Keratinocyte (primary cell): ENCODE data around the gene TNRC6A. TPM values are rescaled to one million over a fixed set of nuclear protein-coding genes. Genes with fewer than 3 reads are reported as not detected.

Experiments used
- DNase-seq: peaks from one replicate; pipeline ENCODE4 v3.0.0-alpha.2; 2011; ENCODE audit warnings: low read depth, missing footprints, low spot score
- FAIRE-seq: peaks from 2 replicates; lab custom pipeline; 2011; peaks lifted over from hg19 to GRCh38; lab: Jason Lieb, UNC
- H2AFZ ChIP-seq: 2 replicates; pipeline ENCODE4 v1.6.0; 2012; ENCODE audit warnings: low read length, control low read depth, inconsistent platforms; ENCODE audit not compliant: control insufficient read depth
- H3K27ac ChIP-seq: 2 replicates; pipeline ENCODE4 v1.5.1; 2011; ENCODE audit warnings: low read length; ENCODE audit not compliant: control insufficient read depth, insufficient read depth
- H3K27me3 ChIP-seq: 3 replicates; pipeline ENCODE4 v1.6.0; 2011; ENCODE audit warnings: low read length; ENCODE audit not compliant: control insufficient read depth, insufficient read depth; ENCODE audit errors: extremely low read depth
- H3K36me3 ChIP-seq, 2 experiments: 2 replicates in 1 of 2; 3 replicates in 1 of 2; pipeline ENCODE4 v1.5.1; 2011; ENCODE audit warnings: low read length in 2 of 2, mild to moderate bottlenecking in 1 of 2; ENCODE audit not compliant: control insufficient read depth in 2 of 2, insufficient read depth in 2 of 2; ENCODE audit errors: extremely low read depth in 1 of 2
- H3K4me1 ChIP-seq: 3 replicates; pipeline ENCODE4 v1.5.1; 2011; ENCODE audit warnings: low read length; ENCODE audit not compliant: control insufficient read depth, insufficient read depth; ENCODE audit errors: extremely low read depth
- H3K4me2 ChIP-seq: 3 replicates; pipeline ENCODE4 v1.6.0; 2011; ENCODE audit warnings: low read depth, low read length; ENCODE audit not compliant: control insufficient read depth, insufficient read depth; ENCODE audit errors: extremely low read depth
- H3K4me3 ChIP-seq, 3 experiments: fragments of 200-600 bp in 1 of 3; sonication (generic) in 1 of 3; 2 replicates in 2 of 3; 3 replicates in 1 of 3; pipeline ENCODE4 v1.5.1; 2011 to 2016; ENCODE audit warnings: low read length in 3 of 3, mild to moderate bottlenecking in 3 of 3, control low read depth in 2 of 3, inconsistent platforms in 1 of 3, low read depth in 1 of 3, mixed read lengths in 1 of 3, mixed run types in 1 of 3, moderate library complexity in 1 of 3; ENCODE audit not compliant: control insufficient read depth in 2 of 3, insufficient read depth in 2 of 3; ENCODE audit errors: extremely low read depth in 1 of 3
- H3K79me2 ChIP-seq: 2 replicates; pipeline ENCODE4 v1.6.0; 2012; ENCODE audit warnings: low read length; ENCODE audit not compliant: control insufficient read depth, insufficient read depth
- H3K9ac ChIP-seq: 3 replicates; pipeline ENCODE4 v1.6.0; 2011; ENCODE audit warnings: low read length; ENCODE audit not compliant: control insufficient read depth, insufficient read depth; ENCODE audit errors: extremely low read depth
- H3K9me1 ChIP-seq: 3 replicates; pipeline ENCODE4 v1.6.0; 2011; ENCODE audit warnings: low read length; ENCODE audit not compliant: control insufficient read depth, insufficient read depth; ENCODE audit errors: extremely low read depth
- H3K9me3 ChIP-seq: 2 replicates; pipeline ENCODE4 v1.5.1; 2012; ENCODE audit warnings: low read depth, low read length; ENCODE audit not compliant: control insufficient read depth
- H4K20me1 ChIP-seq: 3 replicates; pipeline ENCODE4 v1.6.0; 2011; ENCODE audit warnings: low read length; ENCODE audit not compliant: control insufficient read depth, insufficient read depth; ENCODE audit errors: extremely low read depth
- EZH2 ChIP-seq: IDR thresholded peaks from one replicate; pipeline ENCODE4 v1.6.1; 2012; ENCODE audit warnings: inconsistent platforms, mild to moderate bottlenecking, low read length, moderate library complexity
- dilution Hi-C: fragments of 300-500 bp; cut with MboI; formaldehyde crosslinking; loops from one replicate; pipeline ENCODE4 v1.7.0; 2020; ENCODE audit warnings: low sequenced_read_pairs; ENCODE audit not compliant: extremely low pct_ligation_motif_present
- polyA plus RNA-seq, 5 experiments: library from polyadenylated mRNA; depleted of rRNA in 3 of 5; stranded (reverse) in 3 of 5; stranded (forward) in 1 of 5; unstranded in 1 of 5; fragments of >200 nt; gene quantifications; 1 replicate in 1 of 5; 2 replicates in 3 of 5; 3 replicates in 1 of 5; pipeline versions ENCODE4 v1.2.1 to v1.2.3, GENCODE V29; 2011 to 2012; ENCODE audit warnings: missing spikeins in 2 of 5, low read depth in 1 of 5, low replicate concordance in 1 of 5
- TF ChIP-seq, protein P1 (sequence below), 3 experiments: IDR thresholded peaks in 1 of 3; conservative IDR thresholded peaks in 1 of 3; optimal IDR thresholded peaks in 1 of 3; 2 replicates in 2 of 3; 3 replicates in 1 of 3; pipeline versions ENCODE3 to v1.5.1; 2011; ENCODE audit warnings: low read length in 3 of 3, mild to moderate bottlenecking in 3 of 3, moderate library complexity in 2 of 3, control low read depth in 1 of 3, inconsistent platforms in 1 of 3; ENCODE audit not compliant: insufficient read depth in 2 of 3; ENCODE audit errors: extremely low read depth in 1 of 3

TNRC6A gene
- polyA plus RNA-seq, 1 donor (not counting 4 experiments of a cell fraction or from before 2014, with no cell fraction given), result 23.3 TPM

GRCh38 chr16:24692854-24693253, 36.6 kb upstream of the TNRC6A start:
- FAIRE-seq, result no peak
- DNase-seq, result no peak
- TF ChIP-seq EZH2, result no peak
- TF ChIP-seq, protein P1, sequence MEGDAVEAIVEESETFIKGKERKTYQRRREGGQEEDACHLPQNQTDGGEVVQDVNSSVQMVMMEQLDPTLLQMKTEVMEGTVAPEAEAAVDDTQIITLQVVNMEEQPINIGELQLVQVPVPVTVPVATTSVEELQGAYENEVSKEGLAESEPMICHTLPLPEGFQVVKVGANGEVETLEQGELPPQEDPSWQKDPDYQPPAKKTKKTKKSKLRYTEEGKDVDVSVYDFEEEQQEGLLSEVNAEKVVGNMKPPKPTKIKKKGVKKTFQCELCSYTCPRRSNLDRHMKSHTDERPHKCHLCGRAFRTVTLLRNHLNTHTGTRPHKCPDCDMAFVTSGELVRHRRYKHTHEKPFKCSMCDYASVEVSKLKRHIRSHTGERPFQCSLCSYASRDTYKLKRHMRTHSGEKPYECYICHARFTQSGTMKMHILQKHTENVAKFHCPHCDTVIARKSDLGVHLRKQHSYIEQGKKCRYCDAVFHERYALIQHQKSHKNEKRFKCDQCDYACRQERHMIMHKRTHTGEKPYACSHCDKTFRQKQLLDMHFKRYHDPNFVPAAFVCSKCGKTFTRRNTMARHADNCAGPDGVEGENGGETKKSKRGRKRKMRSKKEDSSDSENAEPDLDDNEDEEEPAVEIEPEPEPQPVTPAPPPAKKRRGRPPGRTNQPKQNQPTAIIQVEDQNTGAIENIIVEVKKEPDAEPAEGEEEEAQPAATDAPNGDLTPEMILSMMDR (optimal IDR thresholded peaks at IDR 0.05 in 1 of 3, IDR thresholded peaks at IDR 0.05 in 1 of 3, conservative IDR thresholded peaks at IDR 0.05 in 1 of 3; ENCODE audit: extremely low read depth in 1 of 3, insufficient read depth in 2 of 3, low read length in 3 of 3), result no peak
- Histone ChIP-seq H3K4me3 (no peak overlapping the region), H3K27me3 (no peaks in the 10 kb centered on the region), H3K9me1 (no peaks in the 10 kb centered on the region), H3K4me2 (no peak overlapping the region), H3K4me1 (no peaks in the 10 kb centered on the region), H3K9ac (no peak overlapping the region), H3K79me2 (no peaks in the 10 kb centered on the region), H2AFZ (no peak overlapping the region), H3K27ac (no peak overlapping the region), H4K20me1 (no peaks in the 10 kb centered on the region), H3K36me3 (no peaks in the 10 kb centered on the region), H3K9me3 (no peaks in the 10 kb centered on the region)
- dilution Hi-C loops, result no loop called here

DNA sequence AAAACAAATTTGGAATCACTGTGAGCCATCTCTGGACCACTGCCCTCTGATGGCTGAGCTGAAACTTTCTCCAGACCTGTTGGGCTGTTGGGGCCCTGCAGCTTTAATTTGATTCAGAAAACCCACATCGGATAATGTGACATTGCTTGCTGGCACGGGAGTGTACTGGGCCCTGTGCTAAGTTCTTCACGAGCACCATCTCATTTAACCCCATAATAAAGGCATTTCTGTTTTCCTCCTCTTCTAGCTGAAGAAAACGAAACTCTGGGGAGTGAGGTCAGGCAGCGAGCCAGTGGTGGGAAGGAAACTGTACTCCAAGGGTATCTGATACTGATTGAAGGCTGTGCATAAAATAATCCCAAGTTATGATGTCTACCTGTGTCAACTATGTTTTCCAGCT, 34.5 kb upstream of the TNRC6A start:
- Histone ChIP-seq H2AFZ (no peak overlapping the region), H3K27me3 (no peaks in the 10 kb centered on the region), H3K9ac (no peak overlapping the region), H3K36me3 (no peaks in the 10 kb centered on the region), H3K4me1 (no peaks in the 10 kb centered on the region), H3K79me2 (no peaks in the 10 kb centered on the region), H3K4me3 (no peak overlapping the region), H3K27ac (no peak overlapping the region), H3K9me1 (no peaks in the 10 kb centered on the region), H3K4me2 (no peak overlapping the region), H3K9me3 (no peaks in the 10 kb centered on the region), H4K20me1 (no peaks in the 10 kb centered on the region)
- TF ChIP-seq, protein P1 (optimal IDR thresholded peaks at IDR 0.05 in 1 of 3, IDR thresholded peaks at IDR 0.05 in 1 of 3, conservative IDR thresholded peaks at IDR 0.05 in 1 of 3; ENCODE audit: extremely low read depth in 1 of 3, insufficient read depth in 2 of 3, low read length in 3 of 3), result no peak
- TF ChIP-seq EZH2, result no peak
- FAIRE-seq (no peak), DNase-seq (no peak)
- dilution Hi-C loops, result no loop called here
